ENCODE measurements around the gene QRICH1. TPM values are rescaled to one million over a fixed set of nuclear protein-coding genes. Genes with fewer than 3 reads are reported as not detected.

Gene QRICH1
- total and polyA plus RNA-seq, 4 donors: 35.1 to 76.0 (median 52.9) TPM

GRCh38 chr3:49079270-49079669 lies 14.6 kb downstream of the QRICH1 start:
- no peak for TF ChIP-seq CTCF (IDR thresholded peaks at IDR 0.05; ENCODE audit: control extremely low read depth, extremely low read depth)
- ATAC-seq (ENCODE audit: insufficient read depth, low FRiP score) (no peak), DNase-seq (no peak)
- WGBS, 2 donors: 96% methylated on average over 2 of the region's 2 CpGs
- Histone ChIP-seq H3K4me3 (no peak overlapping the region), H3K9me3 (ENCODE audit: control insufficient read depth in 4 of 4, insufficient read depth in 3 of 4, low read length in 3 of 4) (no peaks in the 10 kb centered on the region), H3K27me3 (ENCODE audit: control insufficient read depth in 3 of 3, insufficient read depth in 3 of 3, low read length in 2 of 3) (no peaks in the 10 kb centered on the region), H3K4me1 (ENCODE audit: control insufficient read depth in 5 of 5, insufficient read depth in 5 of 5, low read length in 5 of 5) (peaks cover 0 to 3% (median 0%) of the 10 kb centered on the region in 5 donors), H3K27ac (ENCODE audit: low read depth in 1 of 2, low read length in 1 of 2) (no peak overlapping the region), H3K36me3 (ENCODE audit: control insufficient read depth in 4 of 4, insufficient read depth in 4 of 4, low read length in 4 of 4) (peaks cover 12 to 19% (median 16%) of the 10 kb centered on the region in 4 donors), H3K9ac (ENCODE audit: insufficient read depth in 1 of 2, low read length in 2 of 2) (no peak overlapping the region)

- Histone ChIP-seq H3K36me3 (ENCODE audit: control insufficient read depth in 4 of 4, insufficient read depth in 4 of 4, low read length in 4 of 4) (peaks cover 21 to 35% (median 28%) of the 10 kb centered on the region in 4 donors), H3K9me3 (ENCODE audit: control insufficient read depth in 4 of 4, insufficient read depth in 3 of 4, low read length in 3 of 4) (no peaks in the 10 kb centered on the region)
- WGBS, 2 donors: 92 to 94% methylated on average over 4 of the region's 4 CpGs
Measured at GRCh38 chr3:49076646-49077045, 17.2 kb downstream of the QRICH1 start.

GRCh38 chr3:49076116-49076515 lies 17.8 kb downstream of the QRICH1 start:
- Histone ChIP-seq H3K4me1 (ENCODE audit: control insufficient read depth in 5 of 5, insufficient read depth in 5 of 5, low read length in 5 of 5) (no peaks in the 10 kb centered on the region), H3K36me3 (ENCODE audit: control insufficient read depth in 4 of 4, insufficient read depth in 4 of 4, low read length in 4 of 4) (peaks cover 26 to 39% (median 32%) of the 10 kb centered on the region in 4 donors), H3K9me3 (ENCODE audit: control insufficient read depth in 4 of 4, insufficient read depth in 3 of 4, low read length in 3 of 4) (no peaks in the 10 kb centered on the region), H3K27me3 (ENCODE audit: control insufficient read depth in 3 of 3, insufficient read depth in 3 of 3, low read length in 2 of 3) (no peaks in the 10 kb centered on the region), H3K27ac (ENCODE audit: low read depth in 1 of 2, low read length in 1 of 2) (no peak overlapping the region), H3K4me3 (no peak overlapping the region), H3K9ac (ENCODE audit: insufficient read depth in 1 of 2, low read length in 2 of 2) (no peak overlapping the region)
- TF ChIP-seq CTCF (IDR thresholded peaks at IDR 0.05; ENCODE audit: control extremely low read depth, extremely low read depth): no peak
- WGBS, 2 donors: 91 to 97% methylated on average over 13 of the region's 13 CpGs
- DNase-seq (no peak), ATAC-seq (ENCODE audit: insufficient read depth, low FRiP score) (no peak)

More at GRCh38 chr3:49076646-49077045, 17.2 kb downstream of the QRICH1 start:
- DNase-seq: no peak
- Histone ChIP-seq H3K27me3 (ENCODE audit: control insufficient read depth in 3 of 3, insufficient read depth in 3 of 3, low read length in 2 of 3) (no peaks in the 10 kb centered on the region), H3K4me3 (no peak overlapping the region), H3K9ac (ENCODE audit: insufficient read depth in 1 of 2, low read length in 2 of 2) (no peak overlapping the region), H3K4me1 (ENCODE audit: control insufficient read depth in 5 of 5, insufficient read depth in 5 of 5, low read length in 5 of 5) (no peaks in the 10 kb centered on the region), H3K27ac (ENCODE audit: low read depth in 1 of 2, low read length in 1 of 2) (no peak overlapping the region)
- no peak for TF ChIP-seq CTCF (IDR thresholded peaks at IDR 0.05; ENCODE audit: control extremely low read depth, extremely low read depth)
- ATAC-seq (ENCODE audit: insufficient read depth, low FRiP score): no peak

- no peak overlapping the region for H3K27ac ChIP-seq (ENCODE audit: low read depth in 1 of 2, low read length in 1 of 2)
- TF ChIP-seq CTCF (IDR thresholded peaks at IDR 0.05; ENCODE audit: control extremely low read depth, extremely low read depth): no peak
Measured at GRCh38 chr3:49058011-49058410, 35.9 kb downstream of the QRICH1 start.

More at GRCh38 chr3:49058011-49058410, 35.9 kb downstream of the QRICH1 start:
- H3K9me3 ChIP-seq (ENCODE audit: control insufficient read depth in 4 of 4, insufficient read depth in 3 of 4, low read length in 3 of 4): no peaks in the 10 kb centered on the region
- no peaks in the 10 kb centered on the region for H3K4me1 ChIP-seq (ENCODE audit: control insufficient read depth in 5 of 5, insufficient read depth in 5 of 5, low read length in 5 of 5)
- H3K36me3 ChIP-seq (ENCODE audit: control insufficient read depth in 4 of 4, insufficient read depth in 4 of 4, low read length in 4 of 4): peaks cover 28 to 35% (median 34%) of the 10 kb centered on the region in 4 donors
- H3K27me3 ChIP-seq (ENCODE audit: control insufficient read depth in 3 of 3, insufficient read depth in 3 of 3, low read length in 2 of 3): no peaks in the 10 kb centered on the region
- H3K4me3 ChIP-seq: no peak overlapping the region
- WGBS, 2 donors: 81 to 88% methylated on average over 7 of the region's 7 CpGs
- no peak for ATAC-seq (ENCODE audit: insufficient read depth, low FRiP score)
- H3K9ac ChIP-seq (ENCODE audit: insufficient read depth in 1 of 2, low read length in 2 of 2): no peak overlapping the region
- DNase-seq: no peak

Data from lung (tissue), 12 donors.